HepG2 (cell line): ENCODE results near the gene MEAF6. TPM values are rescaled to one million over a fixed set of nuclear protein-coding genes. Genes with fewer than 3 reads are reported as not detected.

Experiments
- DBP ChIP-seq: sonication (generic); formaldehyde crosslinking; IDR thresholded peaks from 2 replicates; pipeline ENCODE4 v1.4.0; 2020; ENCODE audit warnings: missing genetic modification reagents; ENCODE audit errors: not compliant biosample characterization
- IRF2 ChIP-seq: IDR thresholded peaks from 2 replicates; pipeline ENCODE4 v1.6.1; 2018; ENCODE audit warnings: missing genetic modification reagents, missing compliant biosample characterization
- PRDM10 ChIP-seq: sonication (generic); formaldehyde crosslinking; IDR thresholded peaks from 2 replicates; pipeline ENCODE4 v1.4.0; 2020; ENCODE audit warnings: low read depth, missing genetic modification reagents
- RBM39 ChIP-seq: fragments of 200-400 bp; formaldehyde crosslinking; IDR thresholded peaks from one replicate; pipeline ENCODE4 v1.6.1; 2018; ENCODE audit warnings: antibody characterized with exemption, mild to moderate bottlenecking, low read depth, low read length; ENCODE audit not compliant: poor library complexity, severe bottlenecking
- TEAD2 ChIP-seq: sonication (generic); formaldehyde crosslinking; IDR thresholded peaks from 2 replicates; pipeline ENCODE4 v1.9.0; 2021; ENCODE audit warnings: missing genetic modification reagents
- ZBTB40 ChIP-seq, 2 experiments: fragments of 450-650 bp in 1 of 2; sonication (generic) in 1 of 2; formaldehyde crosslinking in 1 of 2; IDR thresholded peaks; 2 replicates each; pipeline versions ENCODE4 v1.6.1 to v1.8.0; 2016 to 2022; ENCODE audit warnings: antibody characterized with exemption in 1 of 2, mild to moderate bottlenecking in 1 of 2, missing genetic modification reagents in 1 of 2
- ZNF609 ChIP-seq: sonication (generic); formaldehyde crosslinking; IDR thresholded peaks from 2 replicates; pipeline ENCODE4 v1.4.0; 2020; ENCODE audit warnings: mild to moderate bottlenecking, missing genetic modification reagents, borderline replicate concordance
- polyA plus RNA-seq, 8 experiments: library from polyadenylated mRNA; depleted of rRNA in 3 of 8; stranded (reverse) in 7 of 8; unstranded in 1 of 8; fragments of >200 nt; fragmentation: Illumina TruSeq in 4 of 8; extraction: Trizol in 4 of 8; gene quantifications; 2 replicates each; pipeline versions ENCODE4 v1.2.1 to v1.2.3, GENCODE V29; 2011 to 2016; ENCODE audit warnings: low read depth in 4 of 8, missing spikeins in 1 of 8, mixed read lengths in 1 of 8; ENCODE audit not compliant: insufficient read depth in 1 of 8
- total RNA-seq, 5 experiments: library from RNA; depleted of rRNA; stranded (reverse); fragments of >200 nt; fragmentation: Illumina TruSeq; extraction: Trizol; gene quantifications; 2 replicates each; pipeline ENCODE4 v1.2.3, GENCODE V29; 2016; ENCODE audit warnings: low read depth in 1 of 5

The MEAF6 gene
- total and polyA plus RNA-seq, 2 of the 13 experiments (the other 11 are each of a cell fraction or from before 2014, with no cell fraction given): 29.5 to 45.6 TPM

GRCh38 chr1:37479255-37480124, 35.1 kb downstream of the MEAF6 start (continued):
- no peak for TF ChIP-seq ZBTB40 (IDR thresholded peaks at IDR 0.05)
- TF ChIP-seq ZBTB40 (CRISPR knock-in tag; IDR thresholded peaks at IDR 0.05): peak; percentile 43; the same call in 1 of the 2 replicates
- peak; percentile 86; the same call in 1 of the 2 replicates for TF ChIP-seq IRF2 (CRISPR knock-in tag)
- TF ChIP-seq PRDM10: peak; percentile 87
- no peak for TF ChIP-seq TEAD2
- peak; percentile 64 for TF ChIP-seq RBM39
- TF ChIP-seq ZNF609 (CRISPR knock-in tag): peak; percentile 80; the same call in 1 of the 2 replicates
- no peak for TF ChIP-seq DBP (CRISPR knock-in tag)
